Thyroid gland (tissue), 4 donors: ENCODE measurements around the gene FMN2. TPM values are rescaled to one million over a fixed set of nuclear protein-coding genes. Genes with fewer than 3 reads are reported as not detected.

Source experiments
- DNase-seq, 2 donors: peaks; one replicate each; pipeline ENCODE4 v3.0.0-alpha.2; 2019
- H3K27ac ChIP-seq, 3 donors: fragments of 200-600 bp; sonication (generic); 1 replicate in 2 of 3; 2 replicates in 1 of 3; pipeline ENCODE4 v1.5.1; 2016 to 2019; ENCODE audit warnings: mild to moderate bottlenecking in 1 of 3, moderate library complexity in 1 of 3
- H3K27me3 ChIP-seq: fragments of 200-600 bp; sonication (generic); one replicate; pipeline ENCODE4 v1.5.1; 2019
- H3K36me3 ChIP-seq, 2 donors: fragments of 200-600 bp; sonication (generic); one replicate each; pipeline ENCODE4 v1.5.1; 2016 to 2019
- H3K4me1 ChIP-seq, 2 donors: fragments of 200-600 bp; sonication (generic); one replicate each; pipeline ENCODE4 v1.5.1; 2017 to 2019
- H3K4me3 ChIP-seq, 3 donors: fragments of 200-600 bp; sonication (generic); replicated peaks in 1 of 3; 1 replicate in 2 of 3; 2 replicates in 1 of 3; pipeline ENCODE4 v1.5.1; 2016; ENCODE audit warnings: mild to moderate bottlenecking in 1 of 3
- H3K9me3 ChIP-seq: fragments of 200-600 bp; sonication (generic); one replicate; pipeline ENCODE4 v1.5.1; 2017
- CTCF ChIP-seq, 6 experiments: fragments of 200-600 bp in 3 of 6; fragments of 450-650 bp in 3 of 6; sonication (generic) in 3 of 6; IDR thresholded peaks; one replicate each; pipeline ENCODE4 v1.5.1; 2016 to 2019; ENCODE audit warnings: antibody characterized with exemption in 6 of 6, mild to moderate bottlenecking in 2 of 6, inconsistent platforms in 1 of 6, moderate library complexity in 1 of 6
- POLR2A ChIP-seq, 2 donors: fragments of 450-650 bp; IDR thresholded peaks; one replicate each; pipeline ENCODE4 v1.6.1; 2017; ENCODE audit warnings: antibody characterized with exemption in 2 of 2, mild to moderate bottlenecking in 2 of 2, moderate library complexity in 1 of 2
- WGBS, 2 donors: methylation state at CpG; one replicate each; pipeline ENCODE4 v1.1.5; 2017; 5-methylcytosine and 5-hydroxymethylcytosine counted together
- intact Hi-C: fragments of 100-400 bp; cut with DNase I; formaldehyde crosslinking; loops from one replicate; pipeline ENCODE4 v1.15.1; 2023
- total RNA-seq, 4 donors: library from RNA; depleted of rRNA; stranded (reverse); fragments of >200 nt; gene quantifications; one replicate each; pipeline ENCODE4 v1.2.3, GENCODE V29; 2016

Gene FMN2
- total RNA-seq, 4 donors from 2014 or later, result 0.78 to 6.2 (median 1.3) TPM; not detected in 1

- Histone ChIP-seq H3K36me3 (no peaks in the 10 kb centered on the region), H3K27ac (no peak overlapping the region), H3K27me3 (no peaks in the 10 kb centered on the region), H3K4me1 (no peaks in the 10 kb centered on the region), H3K9me3 (no peaks in the 10 kb centered on the region), H3K4me3 (no peak overlapping the region)
- TF ChIP-seq POLR2A (IDR thresholded peaks at IDR 0.05) (no peak), CTCF (IDR thresholded peaks at IDR 0.05) (no peak)
- intact Hi-C loops, result no loop called here
- DNase-seq, result no peak
- WGBS, 2 donors, result 76 to 77% methylated on average over 4 of the region's 4 CpGs
Measured at GRCh38 chr1:240497908-240498307, 406.2 kb downstream of the FMN2 start.

GRCh38 chr1:240498335-240498734 is 406.7 kb downstream of the FMN2 start:
- Histone ChIP-seq H3K4me3 (no peak overlapping the region), H3K27ac (no peak overlapping the region), H3K36me3 (no peaks in the 10 kb centered on the region), H3K27me3 (no peaks in the 10 kb centered on the region), H3K9me3 (no peaks in the 10 kb centered on the region), H3K4me1 (no peaks in the 10 kb centered on the region)
- 88 to 92% methylated on average over 8 of the region's 8 CpGs for WGBS, 2 donors
- TF ChIP-seq CTCF (IDR thresholded peaks at IDR 0.05) (no peak), POLR2A (IDR thresholded peaks at IDR 0.05) (no peak)
- DNase-seq, result no peak
- intact Hi-C loops, result no loop called here

GRCh38 chr1:240499012-240499411 is 407.3 kb downstream of the FMN2 start:
- 55 to 75% methylated on average over 2 of the region's 2 CpGs for WGBS, 2 donors
- H3K4me3 ChIP-seq, result no peak overlapping the region
- H3K4me1 ChIP-seq, result no peaks in the 10 kb centered on the region
- H3K27ac ChIP-seq, result no peak overlapping the region
- no peak for DNase-seq
- intact Hi-C loops, result no loop called here
- no peak for TF ChIP-seq POLR2A (IDR thresholded peaks at IDR 0.05)
- H3K36me3 ChIP-seq, result no peaks in the 10 kb centered on the region
- no peaks in the 10 kb centered on the region for H3K27me3 ChIP-seq
- H3K9me3 ChIP-seq, result no peaks in the 10 kb centered on the region

GRCh38 chr1:240500647-240501046 is 409.0 kb downstream of the FMN2 start:
- TF ChIP-seq CTCF (IDR thresholded peaks at IDR 0.05) (no peak), POLR2A (IDR thresholded peaks at IDR 0.05) (no peak)
- Histone ChIP-seq H3K4me1 (no peaks in the 10 kb centered on the region), H3K4me3 (no peak overlapping the region), H3K9me3 (no peaks in the 10 kb centered on the region), H3K27ac (no peak overlapping the region), H3K27me3 (no peaks in the 10 kb centered on the region), H3K36me3 (no peaks in the 10 kb centered on the region)
- 87 to 91% methylated on average over 4 of the region's 4 CpGs for whole genome bisulfite sequencing, 2 donors
- intact Hi-C loops, result no loop called here
- no peak for DNase-seq

- DNase-seq, result no peak
- TF ChIP-seq CTCF (IDR thresholded peaks at IDR 0.05) (no peak), POLR2A (IDR thresholded peaks at IDR 0.05) (no peak)
- Histone ChIP-seq H3K9me3 (no peaks in the 10 kb centered on the region), H3K27ac (no peak overlapping the region), H3K36me3 (no peaks in the 10 kb centered on the region), H3K4me3 (no peak overlapping the region), H3K4me1 (no peaks in the 10 kb centered on the region), H3K27me3 (no peaks in the 10 kb centered on the region)
- intact Hi-C loops, result no loop called here
- WGBS, 2 donors, result 70 to 75% methylated on average over 2 of the region's 2 CpGs
Measured at GRCh38 chr1:240501115-240501514, 409.4 kb downstream of the FMN2 start.

GRCh38 chr1:240503036-240503435 is 411.4 kb downstream of the FMN2 start:
- Histone ChIP-seq H3K4me3 (no peak overlapping the region), H3K27me3 (no peaks in the 10 kb centered on the region), H3K4me1 (no peaks in the 10 kb centered on the region), H3K27ac (no peak overlapping the region), H3K9me3 (no peaks in the 10 kb centered on the region), H3K36me3 (no peaks in the 10 kb centered on the region)
- no peak for DNase-seq
- intact Hi-C loops, result no loop called here
- WGBS, 2 donors, result 81 to 88% methylated on average over 4 of the region's 4 CpGs
- TF ChIP-seq POLR2A (IDR thresholded peaks at IDR 0.05), result no peak
- no peak for TF ChIP-seq CTCF (IDR thresholded peaks at IDR 0.05)
